Nephron (organoid): ENCODE data around the gene SLC7A7.
A peak's percentile ranks its signal among the peaks of the same experiment; 100 is the strongest.
"Not testable (repeated sequence)": the region's sequence is repeated elsewhere in the genome, so short reads cannot be mapped to it uniquely, and the experiment has no call there.

Source experiments
- H3K27ac Mint-ChIP-seq, 3 experiments: 2 replicates each; pipeline ENCODE4 v1.8.0; 2020; ENCODE audit warnings: mixed read lengths in 3 of 3, mild to moderate bottlenecking in 2 of 3, moderate library complexity in 1 of 3
- H3K27me3 Mint-ChIP-seq: 2 replicates; pipeline ENCODE4 v1.8.0; 2021; ENCODE audit warnings: low read depth, mild to moderate bottlenecking, moderate library complexity, mixed read lengths
- H3K36me3 Mint-ChIP-seq: 2 replicates; pipeline ENCODE4 v1.8.0; 2020; ENCODE audit warnings: low read depth, mixed read lengths
- H3K4me1 Mint-ChIP-seq: 2 replicates; pipeline ENCODE4 v1.8.0; 2020; ENCODE audit warnings: mixed read lengths
- H3K4me3 Mint-ChIP-seq, 3 experiments: 2 replicates each; pipeline ENCODE4 v1.8.0; 2020; ENCODE audit warnings: mild to moderate bottlenecking in 3 of 3, mixed read lengths in 3 of 3, moderate library complexity in 2 of 3
- H3K9me3 Mint-ChIP-seq: 2 replicates; pipeline ENCODE4 v1.8.0; 2020; ENCODE audit warnings: mixed read lengths
- CTCF ChIP-seq, 3 experiments: fragments of 200-600 bp; sonication (generic); IDR thresholded peaks; one replicate each; pipeline ENCODE4 v1.5.0; 2021; ENCODE audit warnings: antibody characterized with exemption in 3 of 3; ENCODE audit not compliant: unreplicated experiment in 3 of 3

Gene SLC7A7

GRCh38 chr14:22852940-22853767 lies 37.9 kb upstream of the SLC7A7 start:
- Mint-ChIP-seq H3K27me3 (no peaks in the 10 kb centered on the region), H3K36me3 (no peaks in the 10 kb centered on the region), H3K27ac (peak overlapping the region; percentile 73 to 98 (median 97)), H3K4me3 (peak overlapping the region; percentile 79 to 85 (median 81)), H3K9me3 (peaks cover 3% of the 10 kb centered on the region), H3K4me1 (peaks cover 37% of the 10 kb centered on the region)
- peak; percentile 89 to 98 (median 95) for TF ChIP-seq CTCF (IDR thresholded peaks at IDR 0.05; ENCODE audit: unreplicated experiment in 3 of 3)

GRCh38 chr14:22852599-22852939 lies 37.3 kb upstream of the SLC7A7 start:
- no peak for TF ChIP-seq CTCF (IDR thresholded peaks at IDR 0.05; ENCODE audit: unreplicated experiment in 3 of 3)
- Mint-ChIP-seq H3K27ac (peak overlapping the region; percentile 73 to 98 (median 97)), H3K4me1 (peaks cover 43% of the 10 kb centered on the region), H3K9me3 (peaks cover 3% of the 10 kb centered on the region), H3K4me3 (peak overlapping the region; percentile 79 to 85 (median 81)), H3K36me3 (peaks cover 3% of the 10 kb centered on the region), H3K27me3 (no peaks in the 10 kb centered on the region)

GRCh38 chr14:22852178-22852577 lies 36.9 kb upstream of the SLC7A7 start:
- H3K36me3 Mint-ChIP-seq, H3K27me3 Mint-ChIP-seq, H3K27ac Mint-ChIP-seq, H3K9me3 Mint-ChIP-seq, H3K4me3 Mint-ChIP-seq: not testable (repeated sequence)
- peaks cover 45% of the 10 kb centered on the region for H3K4me1 Mint-ChIP-seq

- Mint-ChIP-seq H3K4me3 (peak overlapping the region in 2 of 3 experiments; percentile 59 to 65), H3K27ac (peak overlapping the region; percentile 41 to 99 (median 96)), H3K36me3 (peaks cover 8% of the 10 kb centered on the region), H3K9me3 (peaks cover under 1% of the 10 kb centered on the region), H3K27me3 (no peaks in the 10 kb centered on the region), H3K4me1 (peaks cover 51% of the 10 kb centered on the region)
- TF ChIP-seq CTCF (IDR thresholded peaks at IDR 0.05; ENCODE audit: unreplicated experiment in 3 of 3): no peak
Observed at GRCh38 chr14:22850944-22851764, 35.9 kb upstream of the SLC7A7 start.

GRCh38 chr14:22849212-22849819 lies 34.1 kb upstream of the SLC7A7 start:
- Mint-ChIP-seq H3K4me1 (peaks cover 62% of the 10 kb centered on the region), H3K36me3 (peaks cover 26% of the 10 kb centered on the region)

More at GRCh38 chr14:22849212-22849819, 34.1 kb upstream of the SLC7A7 start:
- peak overlapping the region; percentile 92 to 99 (median 96) for H3K27ac Mint-ChIP-seq
- no peaks in the 10 kb centered on the region for H3K27me3 Mint-ChIP-seq
- H3K4me3 Mint-ChIP-seq: peak overlapping the region in 1 of 3 experiments; percentile 63
- H3K9me3 Mint-ChIP-seq: no peaks in the 10 kb centered on the region
- TF ChIP-seq CTCF (IDR thresholded peaks at IDR 0.05; ENCODE audit: unreplicated experiment in 3 of 3): no peak
